Activated naive CD8-positive, alpha-beta T cell treated with anti-CD3 and anti-CD28 coated beads, Interleukin-2, amount 50 U/mL, for 16 hours (primary cell): ENCODE data around the gene KIF24.
"Not testable (repeated sequence)": the region's sequence is repeated elsewhere in the genome, so short reads cannot be mapped to it uniquely, and the experiment has no call there.

ENCODE experiments used
- DNase-seq: peaks from one replicate; pipeline ENCODE4 v3.0.0-alpha.2; 2020; ENCODE audit warnings: low read depth, low spot score

Gene KIF24

DNA sequence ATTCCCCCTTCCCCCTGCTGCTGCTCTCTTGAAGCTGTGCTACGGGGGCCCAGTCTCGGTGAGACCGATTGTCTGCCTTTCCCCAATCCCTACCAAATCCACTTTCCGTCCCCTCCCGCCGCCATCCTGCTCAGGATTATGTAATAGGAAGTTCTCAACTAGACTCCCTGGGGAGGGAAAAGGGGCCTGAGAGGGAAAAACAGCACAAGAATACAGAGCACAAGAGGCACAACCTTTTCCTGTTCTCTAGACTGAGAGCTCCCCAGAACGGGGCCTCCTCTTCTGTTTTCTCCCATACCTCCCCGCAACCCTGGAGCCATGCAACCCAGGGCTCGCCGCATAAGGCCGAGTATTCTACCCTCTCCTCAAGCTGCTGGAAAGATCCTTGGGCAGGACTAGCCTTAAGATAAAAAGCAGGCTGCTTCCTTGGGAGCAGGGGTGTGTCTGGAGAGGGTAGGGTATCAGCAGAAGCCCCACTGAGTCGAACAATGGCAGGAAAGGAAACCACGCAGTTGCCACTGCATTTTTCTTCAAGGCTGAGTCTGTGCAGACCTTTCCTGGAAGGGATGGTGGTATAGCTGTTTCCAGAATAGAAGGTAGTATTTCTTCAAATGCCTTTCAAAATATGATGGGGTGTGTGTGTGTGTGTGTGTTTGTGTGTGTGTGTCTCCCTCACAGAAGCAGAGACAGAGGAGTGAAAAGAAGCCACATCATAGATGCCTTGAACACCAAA, 34.7 kb upstream of the KIF24 start:
- DNase-seq: no peak

DNA sequence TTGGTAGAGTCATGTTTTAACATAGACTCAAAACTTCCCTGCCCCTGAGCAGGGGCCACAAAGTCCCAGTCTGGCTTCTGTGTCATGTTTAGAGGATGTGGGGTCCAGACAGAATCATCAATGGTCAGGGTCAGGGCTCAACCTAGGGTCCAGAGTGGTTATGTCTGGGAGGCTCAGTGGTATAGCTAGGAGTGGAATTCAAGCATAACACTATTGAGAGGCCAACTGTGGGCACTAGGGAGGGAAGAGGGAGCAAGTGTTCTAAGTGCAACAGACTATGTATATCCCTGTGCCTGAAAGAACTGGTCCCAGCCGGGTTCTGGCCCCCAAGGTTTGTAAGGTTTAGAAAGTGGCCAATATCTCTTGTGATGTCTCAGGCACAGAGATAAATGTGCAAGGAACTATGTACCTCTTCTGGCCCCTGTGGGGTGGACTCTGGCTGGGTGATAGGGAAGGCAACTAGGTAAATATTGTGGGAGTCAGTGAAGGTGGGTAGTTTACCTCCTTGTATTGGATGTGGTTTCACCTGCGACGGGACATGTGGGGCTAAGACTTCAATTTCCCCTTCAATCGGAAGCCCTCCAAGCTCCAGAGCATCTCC, 33.6 kb upstream of the KIF24 start:
- no peak for DNase-seq

DNA sequence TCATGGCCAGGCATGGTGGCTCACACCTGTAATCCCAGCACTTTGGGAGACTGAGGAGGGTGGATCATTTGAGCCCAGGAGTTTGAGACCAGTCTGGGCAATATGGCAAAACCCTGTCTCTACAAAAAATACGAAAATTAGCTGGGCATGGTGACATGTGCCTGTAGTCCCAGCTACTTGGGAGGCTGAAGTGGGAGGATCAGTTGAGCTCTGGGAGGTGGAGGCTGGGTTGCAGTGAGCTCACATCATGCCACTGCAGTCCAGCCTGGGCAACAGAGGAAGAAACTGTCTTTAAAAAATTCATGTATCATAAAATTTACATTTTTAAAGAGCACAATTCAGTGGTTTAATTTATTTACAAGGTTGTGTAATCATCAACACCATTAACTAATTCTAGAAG, 23.9 kb upstream of the KIF24 start:
- not testable (repeated sequence) for DNase-seq

DNA sequence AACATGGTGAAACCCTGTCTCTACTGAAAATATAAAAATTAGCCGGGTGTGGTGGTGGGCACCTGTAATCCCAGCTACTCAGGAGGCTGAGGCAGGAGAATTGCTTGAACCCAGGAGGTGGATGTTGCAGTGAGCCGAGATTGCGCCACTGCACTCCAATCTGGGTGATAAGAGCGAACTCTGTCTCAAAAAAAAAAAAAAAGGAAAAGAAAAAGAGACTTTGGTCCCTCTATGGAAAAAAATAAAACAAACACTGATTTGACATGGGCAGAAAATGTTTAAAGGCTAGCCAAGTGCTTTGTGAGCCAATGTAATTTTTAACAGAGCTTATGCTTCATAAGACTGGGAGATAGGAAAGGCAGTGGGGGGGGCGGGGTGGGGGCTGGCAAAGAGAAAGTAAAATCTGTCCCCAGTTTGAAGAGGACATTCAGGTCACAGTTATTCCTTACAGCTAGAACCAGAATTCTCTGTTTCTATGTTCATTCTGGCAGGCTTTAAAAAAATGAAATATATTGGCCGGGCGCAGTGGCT, 23.1 kb upstream of the KIF24 start:
- not testable (repeated sequence) for DNase-seq

GRCh38 chr9:34349324-34349723, 20.3 kb upstream of the KIF24 start:
- no peak for DNase-seq

DNA sequence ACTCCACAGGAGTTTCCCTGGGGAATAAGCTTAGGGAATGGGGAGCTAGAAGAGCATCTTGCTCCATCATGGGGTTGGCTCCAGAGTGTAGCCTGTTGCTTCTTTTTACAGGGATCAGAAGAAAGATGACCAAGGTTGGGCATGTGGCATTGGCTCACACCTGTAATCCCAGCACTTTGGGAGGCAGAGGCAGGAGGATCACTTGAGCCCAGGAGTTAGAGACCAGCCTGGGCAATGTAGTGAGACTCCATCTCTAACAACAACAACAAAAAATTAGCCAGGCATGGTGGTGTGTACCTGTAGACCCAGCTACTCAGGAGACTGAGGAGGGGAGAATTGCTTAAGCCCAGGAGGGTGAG, 18.7 kb upstream of the KIF24 start:
- DNase-seq: no peak

GRCh38 chr9:34346873-34347799, 18.1 kb upstream of the KIF24 start:
- DNase-seq: no peak

DNA sequence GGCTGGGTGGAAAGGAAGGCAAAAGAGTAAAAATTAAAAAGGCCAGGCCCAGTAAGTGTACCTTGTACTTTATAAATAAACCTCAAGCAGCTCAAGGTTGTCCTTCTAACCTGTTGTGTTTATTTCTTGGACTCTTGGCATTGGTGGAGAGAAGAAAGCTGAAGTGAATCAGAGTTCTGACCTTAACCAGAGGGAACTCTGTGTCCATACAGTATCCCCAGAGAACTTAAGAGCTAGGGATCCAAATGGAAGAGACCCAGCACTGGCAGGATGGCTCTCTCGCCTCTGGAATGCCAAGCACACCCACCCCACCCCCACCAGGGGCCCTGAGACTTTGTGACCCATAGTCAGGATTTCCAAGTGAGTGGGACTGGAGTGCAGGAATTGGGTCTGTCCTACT, 14.5 kb upstream of the KIF24 start:
- no peak for DNase-seq

- no peak for DNase-seq
Measured at GRCh38 chr9:34343090-34343489, 14.0 kb upstream of the KIF24 start.

GRCh38 chr9:34341659-34342295, 12.7 kb upstream of the KIF24 start:
- DNase-seq: no peak

GRCh38 chr9:34338665-34339385, 9.8 kb upstream of the KIF24 start:
- no peak for DNase-seq

- DNase-seq: not testable (repeated sequence)
Measured at GRCh38 chr9:34338079-34338478, 9.0 kb upstream of the KIF24 start.

- no peak for DNase-seq
Measured at GRCh38 chr9:34337403-34337802, 8.3 kb upstream of the KIF24 start.

GRCh38 chr9:34335376-34335775, 6.3 kb upstream of the KIF24 start:
- DNase-seq: no peak

DNA sequence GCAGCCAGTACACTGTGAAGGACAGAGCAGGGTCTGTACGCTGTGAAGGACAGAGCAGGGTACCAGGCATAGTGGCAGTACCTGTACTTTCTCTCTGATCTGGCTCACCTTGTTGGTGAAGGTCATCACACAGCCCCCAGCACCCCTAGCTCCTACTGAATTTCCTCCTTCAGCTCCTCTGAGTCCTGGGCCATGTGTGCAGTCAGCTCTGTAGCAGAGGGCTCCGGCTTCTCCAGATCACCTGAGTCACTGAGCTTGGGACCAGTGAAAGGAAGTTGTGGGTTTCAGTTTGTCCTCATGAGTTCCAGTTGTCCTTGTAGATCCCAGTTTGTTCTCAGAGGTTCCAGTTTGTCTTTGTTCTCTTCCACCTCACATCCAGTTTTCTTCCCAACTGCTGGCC, 5.8 kb upstream of the KIF24 start:
- no peak for DNase-seq

- no peak for DNase-seq
Measured at GRCh38 chr9:34334337-34334824, 5.3 kb upstream of the KIF24 start.

DNA sequence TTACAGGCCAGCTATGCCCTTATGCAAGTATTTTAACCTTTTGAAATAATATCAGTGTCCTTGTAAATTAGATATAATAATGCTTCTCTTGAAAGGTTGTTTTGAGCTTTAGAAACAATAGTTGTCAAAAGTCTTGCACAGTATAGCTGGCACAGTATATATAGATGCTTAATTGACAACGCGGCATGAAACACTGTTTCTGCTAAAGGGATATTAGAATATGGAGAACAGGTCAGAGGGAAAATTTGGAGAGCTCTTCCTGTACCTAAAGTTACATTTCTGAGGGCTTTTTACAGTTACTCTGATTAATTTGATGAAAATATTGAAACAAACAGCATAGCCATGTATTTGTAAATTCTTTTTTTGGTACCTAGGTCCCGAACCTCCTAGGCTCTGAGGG, 4.8 kb upstream of the KIF24 start:
- DNase-seq: no peak

DNA sequence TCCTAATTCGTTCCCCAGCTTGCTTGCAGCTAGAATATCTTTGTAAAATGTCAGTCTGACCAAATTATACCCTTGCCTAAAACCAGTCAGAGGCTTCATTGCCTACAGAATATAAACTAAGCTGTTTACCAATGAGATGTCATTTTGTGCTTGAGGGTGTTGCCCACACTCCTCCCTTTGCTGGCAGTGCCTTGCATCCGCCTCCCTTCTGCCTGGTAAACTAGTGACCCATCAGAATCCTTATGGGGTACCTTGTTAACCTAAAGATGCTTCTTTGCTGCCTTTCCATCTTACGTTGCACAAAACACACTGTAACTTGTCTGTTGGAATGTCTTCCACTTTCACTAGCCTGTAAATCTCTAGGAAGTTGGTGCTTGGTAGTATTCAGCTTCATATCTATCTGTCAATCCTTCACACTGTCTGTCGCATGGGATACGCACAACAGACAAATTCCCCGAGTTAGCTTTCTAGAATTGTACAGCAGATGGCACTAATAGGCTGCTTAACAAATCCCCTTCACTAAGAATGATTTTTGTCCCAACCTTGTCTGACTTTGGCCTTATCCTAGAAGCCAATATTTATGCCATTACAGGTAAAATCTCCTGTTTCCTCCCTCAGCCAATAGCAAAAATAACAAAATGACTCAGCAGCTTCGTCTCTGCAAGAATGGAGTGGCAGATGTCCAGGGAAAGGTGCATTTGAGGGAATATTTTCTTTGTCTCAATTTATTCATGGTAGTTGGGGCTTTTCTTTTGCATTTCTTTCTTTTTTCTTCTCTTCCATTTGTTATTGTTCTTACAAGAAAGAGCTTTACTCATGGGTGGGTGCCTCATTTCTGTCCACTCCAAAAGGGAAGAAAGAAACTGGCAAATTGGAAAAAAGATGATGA, 3.3 kb upstream of the KIF24 start:
- DNase-seq: no peak

GRCh38 chr9:34331196-34331595, 2.1 kb upstream of the KIF24 start:
- no peak for DNase-seq

DNA sequence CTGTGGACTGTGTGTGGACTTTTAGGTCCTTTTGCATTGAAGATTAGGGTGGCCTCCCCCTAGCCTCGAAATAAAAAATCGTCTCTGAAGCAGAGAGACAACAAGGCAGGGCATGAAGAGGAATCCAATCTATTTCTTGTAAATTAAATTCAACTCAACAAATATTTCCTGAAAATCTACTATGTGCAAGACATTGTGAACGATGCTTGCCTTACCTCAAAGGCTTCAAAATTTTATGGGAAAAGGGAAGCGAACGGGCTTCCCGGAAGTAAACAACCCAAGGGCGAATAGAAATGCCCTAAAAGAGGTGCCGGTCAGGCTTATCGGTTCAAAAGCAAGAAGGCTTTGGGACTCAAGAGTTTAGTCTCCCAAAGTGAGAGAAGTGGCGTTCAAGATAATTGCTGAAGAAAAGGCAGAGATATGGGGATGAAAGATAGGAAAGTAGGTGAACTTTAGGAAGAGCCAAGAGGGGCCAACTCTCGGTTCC, 525 bp downstream of the KIF24 start:
- no peak for DNase-seq
